IMR-90 (cell line): ENCODE measurements around the gene MAPK10. TPM values are rescaled to one million over a fixed set of nuclear protein-coding genes. Genes with fewer than 3 reads are reported as not detected.
A peak's percentile ranks its signal among the peaks of the same experiment; 100 is the strongest.

Experiments used
- ATAC-seq: fragments of 200-7000 bp; cut with Tn5 transposase; 2 replicates; pipeline ENCODE4 v1.9.1; 2020; ENCODE audit warnings: low read depth, mild to moderate bottlenecking, moderate library complexity
- BruUV-seq: library from RNA; stranded (reverse); fragments of 400-500 nt; replicated peaks from 2 replicates; lab custom pipeline; 2021; lab: Mats Ljungman, UMichigan
- CTCF ChIA-PET: fragments of 300-600 bp; formaldehyde crosslinking; extraction: SDS; loops from one replicate; lab custom pipeline; 2021; ENCODE audit warnings: antibody characterized with exemption; lab: Yijun Ruan, JAX
- POLR2A ChIA-PET: fragments of 300-600 bp; sonication (Branson Sonifier 250); formaldehyde crosslinking; loops from one replicate; lab custom pipeline; 2022; ENCODE audit warnings: antibody characterized with exemption; ENCODE audit not compliant: unreplicated experiment; lab: Charles Lee
- DNase-seq: peaks from one replicate; pipeline ENCODE4 v3.0.0; 2013
- H2AFZ ChIP-seq: replicated peaks from 2 replicates; pipeline ENCODE3; 2013; ENCODE audit warnings: low read length, mild to moderate bottlenecking; ENCODE audit not compliant: poor library complexity
- H2AK5ac ChIP-seq: 2 replicates; pipeline ENCODE4 v1.6.1; 2013; ENCODE audit warnings: low read depth, low read length, inconsistent platforms
- H2AK9ac ChIP-seq: replicated peaks from 2 replicates; pipeline ENCODE3; 2013; ENCODE audit warnings: mild to moderate bottlenecking, low read depth, low read length, moderate library complexity; ENCODE audit not compliant: poor library complexity
- H2BK120ac ChIP-seq: 2 replicates; pipeline ENCODE4 v1.6.1; 2013; ENCODE audit warnings: low read depth, low read length, inconsistent platforms
- H2BK15ac ChIP-seq: 3 replicates; pipeline ENCODE4 v1.6.1; 2013; ENCODE audit warnings: low read depth, low read length, inconsistent platforms
- H2BK20ac ChIP-seq: 2 replicates; pipeline ENCODE4 v1.6.1; 2013; ENCODE audit warnings: low read depth, mild to moderate bottlenecking, inconsistent platforms, low read length, moderate library complexity
- H2BK5ac ChIP-seq: 2 replicates; pipeline ENCODE4 v1.6.1; 2013; ENCODE audit warnings: mild to moderate bottlenecking, low read depth, low read length, inconsistent platforms; ENCODE audit not compliant: poor library complexity, severe bottlenecking
- H3K14ac ChIP-seq: replicated peaks from 2 replicates; pipeline ENCODE4 v1.6.1; 2013; ENCODE audit warnings: low read depth, low read length, inconsistent platforms
- H3K18ac ChIP-seq: 2 replicates; pipeline ENCODE4 v1.6.1; 2013; ENCODE audit warnings: low read depth, low read length, control low read depth
- H3K23ac ChIP-seq: 2 replicates; pipeline ENCODE4 v1.6.1; 2013; ENCODE audit warnings: low read depth, low read length, inconsistent platforms
- H3K27ac ChIP-seq: 2 replicates; pipeline ENCODE4 v1.5.1; 2013; ENCODE audit warnings: mild to moderate bottlenecking, control low read depth, low read length; ENCODE audit not compliant: insufficient read depth
- H3K27me3 ChIP-seq: 2 replicates; pipeline ENCODE4 v1.6.1; 2013; ENCODE audit warnings: low read length; ENCODE audit not compliant: control insufficient read depth, insufficient read depth
- H3K36me3 ChIP-seq: 2 replicates; pipeline ENCODE4 v1.6.1; 2013; ENCODE audit warnings: low read length, mixed read lengths; ENCODE audit not compliant: control insufficient read depth, insufficient read depth
- H3K4ac ChIP-seq: 2 replicates; pipeline ENCODE4 v1.6.1; 2013; ENCODE audit warnings: low read depth, low read length, inconsistent platforms
- H3K4me1 ChIP-seq: 2 replicates; pipeline ENCODE4 v1.6.1; 2013; ENCODE audit warnings: low read length, mixed read lengths; ENCODE audit not compliant: control insufficient read depth, insufficient read depth
- H3K4me2 ChIP-seq: 2 replicates; pipeline ENCODE4 v1.6.1; 2013; ENCODE audit warnings: low read depth, mild to moderate bottlenecking, control low read depth, low read length, moderate library complexity
- H3K4me3 ChIP-seq: 2 replicates; pipeline ENCODE4 v1.5.1; 2013; ENCODE audit warnings: low read depth, mild to moderate bottlenecking, control low read depth, low read length, moderate library complexity; ENCODE audit not compliant: insufficient read depth
- H3K56ac ChIP-seq: 2 replicates; pipeline ENCODE4 v1.6.1; 2013; ENCODE audit warnings: low read length, inconsistent platforms; ENCODE audit not compliant: insufficient read depth; ENCODE audit errors: extremely low read depth
- H3K79me1 ChIP-seq, 2 experiments: 2 replicates each; pipeline ENCODE4 v1.6.1; 2013; ENCODE audit warnings: low read length in 2 of 2, inconsistent platforms in 1 of 2, low read depth in 1 of 2
- H3K9ac ChIP-seq: 2 replicates; pipeline ENCODE4 v1.6.1; 2013; ENCODE audit warnings: low read depth, low read length, control low read depth
- H3K9me1 ChIP-seq: 2 replicates; pipeline ENCODE4 v1.6.1; 2013; ENCODE audit warnings: low read length, inconsistent platforms; ENCODE audit not compliant: insufficient read depth
- H3K9me3 ChIP-seq: 2 replicates; pipeline ENCODE4 v1.6.1; 2013; ENCODE audit warnings: low read length; ENCODE audit not compliant: control insufficient read depth, insufficient read depth
- H4K20me1 ChIP-seq: 2 replicates; pipeline ENCODE4 v1.6.1; 2013; ENCODE audit warnings: low read length, inconsistent platforms; ENCODE audit not compliant: insufficient read depth
- H4K5ac ChIP-seq: 2 replicates; pipeline ENCODE4 v1.6.1; 2013; ENCODE audit warnings: mild to moderate bottlenecking, low read depth, low read length, control low read depth
- H4K8ac ChIP-seq, 2 experiments: 2 replicates each; pipeline ENCODE4 v1.6.1; 2013; ENCODE audit warnings: low read depth in 2 of 2, low read length in 2 of 2, control low read depth in 1 of 2, inconsistent platforms in 1 of 2
- H4K91ac ChIP-seq: 2 replicates; pipeline ENCODE4 v1.6.1; 2013; ENCODE audit warnings: low read depth, low read length, inconsistent platforms; ENCODE audit not compliant: insufficient read depth
- BHLHE40 ChIP-seq: fragments of 150-350 bp; IDR thresholded peaks from 2 replicates; pipeline ENCODE4 v1.6.1; 2016; ENCODE audit warnings: mild to moderate bottlenecking, low read depth, low read length
- NFE2L2 ChIP-seq: fragments of 150-350 bp; IDR thresholded peaks from 2 replicates; pipeline ENCODE4 v1.6.1; 2016; ENCODE audit warnings: low read depth, mild to moderate bottlenecking, low read length
- RAD21 ChIP-seq: IDR thresholded peaks from 2 replicates; pipeline ENCODE4 v1.6.1; 2012; ENCODE audit warnings: low read length, improper control_type of control experiment
- SMC3 ChIP-seq: fragments of 150-350 bp; IDR thresholded peaks from 2 replicates; pipeline ENCODE4 v1.6.1; 2016; ENCODE audit warnings: low read depth, mild to moderate bottlenecking, antibody characterized with exemption, low read length, moderate library complexity
- WGBS, 2 experiments: methylation state at CpG; one replicate each; pipeline versions ENCODE4 v1.1.5 to v1.1.7; 2013; ENCODE audit warnings: missing lambda C conversion rate in 2 of 2; ENCODE audit not compliant: insufficient read length in 1 of 2; ENCODE audit errors: extremely low coverage in 2 of 2; 5-methylcytosine and 5-hydroxymethylcytosine counted together
- dilution Hi-C: fragments of 300-500 bp; cut with HindIII; formaldehyde crosslinking; loops from one replicate; pipeline ENCODE4 v1.14.3; 2018; ENCODE audit warnings: low sequenced_read_pairs; ENCODE audit not compliant: unreplicated experiment
- in situ Hi-C: fragments of 300-500 bp; cut with MboI; formaldehyde crosslinking; loops from 3 replicates; pipeline ENCODE4 v1.14.3; 2019; ENCODE audit warnings: low sequenced_read_pairs, inconsistent platforms, mixed read lengths
- intact Hi-C: fragments of 100-400 bp; cut with micrococcal nuclease; formaldehyde crosslinking; loops from 2 replicates; pipeline ENCODE4 v1.10.0; 2022
- polyA plus RNA-seq, 3 experiments: library from polyadenylated mRNA; depleted of rRNA; stranded (reverse); fragments of >200 nt; gene quantifications; 2 replicates each; pipeline ENCODE4 v1.2.3, GENCODE V29; 2012; ENCODE audit warnings: low replicate concordance in 1 of 3
- total RNA-seq: library from RNA; depleted of rRNA; stranded (reverse); fragments of >200 nt; gene quantifications from 2 replicates; pipeline ENCODE4 v1.2.3, GENCODE V29; 2012
- TF ChIP-seq, protein P1 (sequence below): conservative IDR thresholded peaks from 2 replicates; pipeline ENCODE4 v1.5.1; 2012; ENCODE audit warnings: mild to moderate bottlenecking, low read depth, low read length, improper control_type of control experiment
- TF ChIP-seq, protein P2 (sequence below): fragments of 150-350 bp; IDR thresholded peaks from 2 replicates; pipeline ENCODE4 v1.6.1; 2016; ENCODE audit warnings: low read depth, mild to moderate bottlenecking, low read length, moderate library complexity, borderline replicate concordance

Gene MAPK10
- total and polyA plus RNA-seq, 2 of the 4 experiments (the other 2 are of a cell fraction) = 2.8 to 6.5 TPM

DNA sequence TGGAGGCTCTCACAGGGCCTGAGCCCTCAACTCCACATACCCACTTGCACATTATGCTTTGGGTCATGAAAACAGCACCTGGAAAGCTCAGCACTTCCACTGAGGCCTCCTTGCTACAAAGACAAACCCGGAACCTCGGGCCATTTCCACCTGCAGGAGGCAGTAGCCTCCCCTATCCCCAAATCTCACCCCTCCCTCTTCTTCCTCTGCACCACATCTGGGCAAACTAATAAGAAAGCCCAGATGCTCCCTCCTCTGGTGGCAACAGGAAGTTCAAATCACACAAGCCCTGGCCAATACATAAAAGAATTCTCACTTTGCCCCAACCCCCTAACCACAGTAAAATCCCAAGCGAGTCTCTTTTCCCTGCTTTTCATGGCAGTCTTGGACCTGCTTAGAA lies 136.4 kb downstream of the MAPK10 start:
- no peak overlapping the region for H2BK20ac ChIP-seq
- no peak overlapping the region for H2BK15ac ChIP-seq
- H4K20me1 ChIP-seq = no peaks in the 10 kb centered on the region
- no peak overlapping the region for H3K27ac ChIP-seq
- dilution Hi-C loops = no loop called here
- BruUV-seq = no TSS peak
- H3K4me2 ChIP-seq = no peak overlapping the region
- no peak for TF ChIP-seq NFE2L2
- no peak for TF ChIP-seq BHLHE40
- TF ChIP-seq, protein P1, sequence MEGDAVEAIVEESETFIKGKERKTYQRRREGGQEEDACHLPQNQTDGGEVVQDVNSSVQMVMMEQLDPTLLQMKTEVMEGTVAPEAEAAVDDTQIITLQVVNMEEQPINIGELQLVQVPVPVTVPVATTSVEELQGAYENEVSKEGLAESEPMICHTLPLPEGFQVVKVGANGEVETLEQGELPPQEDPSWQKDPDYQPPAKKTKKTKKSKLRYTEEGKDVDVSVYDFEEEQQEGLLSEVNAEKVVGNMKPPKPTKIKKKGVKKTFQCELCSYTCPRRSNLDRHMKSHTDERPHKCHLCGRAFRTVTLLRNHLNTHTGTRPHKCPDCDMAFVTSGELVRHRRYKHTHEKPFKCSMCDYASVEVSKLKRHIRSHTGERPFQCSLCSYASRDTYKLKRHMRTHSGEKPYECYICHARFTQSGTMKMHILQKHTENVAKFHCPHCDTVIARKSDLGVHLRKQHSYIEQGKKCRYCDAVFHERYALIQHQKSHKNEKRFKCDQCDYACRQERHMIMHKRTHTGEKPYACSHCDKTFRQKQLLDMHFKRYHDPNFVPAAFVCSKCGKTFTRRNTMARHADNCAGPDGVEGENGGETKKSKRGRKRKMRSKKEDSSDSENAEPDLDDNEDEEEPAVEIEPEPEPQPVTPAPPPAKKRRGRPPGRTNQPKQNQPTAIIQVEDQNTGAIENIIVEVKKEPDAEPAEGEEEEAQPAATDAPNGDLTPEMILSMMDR = peak; percentile 36
- TF ChIP-seq, protein P2, sequence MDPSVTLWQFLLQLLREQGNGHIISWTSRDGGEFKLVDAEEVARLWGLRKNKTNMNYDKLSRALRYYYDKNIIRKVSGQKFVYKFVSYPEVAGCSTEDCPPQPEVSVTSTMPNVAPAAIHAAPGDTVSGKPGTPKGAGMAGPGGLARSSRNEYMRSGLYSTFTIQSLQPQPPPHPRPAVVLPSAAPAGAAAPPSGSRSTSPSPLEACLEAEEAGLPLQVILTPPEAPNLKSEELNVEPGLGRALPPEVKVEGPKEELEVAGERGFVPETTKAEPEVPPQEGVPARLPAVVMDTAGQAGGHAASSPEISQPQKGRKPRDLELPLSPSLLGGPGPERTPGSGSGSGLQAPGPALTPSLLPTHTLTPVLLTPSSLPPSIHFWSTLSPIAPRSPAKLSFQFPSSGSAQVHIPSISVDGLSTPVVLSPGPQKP = no peak
- TF ChIP-seq RAD21 = peak; percentile 37; the same call in 1 of the 2 replicates
- peak; percentile 24; the same call in 1 of the 2 replicates for TF ChIP-seq SMC3
- no peak overlapping the region for H2BK5ac ChIP-seq
- POLR2A ChIA-PET = no interaction called here
- DNase-seq = peak; percentile 13
- no peak overlapping the region for H2AFZ ChIP-seq
- no peak overlapping the region for H2BK120ac ChIP-seq
- no peaks in the 10 kb centered on the region for H3K9me3 ChIP-seq
- no peak overlapping the region for H4K91ac ChIP-seq
- no peaks in the 10 kb centered on the region for H3K9me1 ChIP-seq
- peak; percentile 59; the same call in 1 of the 2 replicates for ATAC-seq
- H3K27me3 ChIP-seq = no peaks in the 10 kb centered on the region
- H4K8ac ChIP-seq = no peak overlapping the region
- no peak overlapping the region for H3K4ac ChIP-seq
- H2AK5ac ChIP-seq = no peak overlapping the region
- H3K79me1 ChIP-seq = no peaks in the 10 kb centered on the region
- no peaks in the 10 kb centered on the region; the same call in 1 of the 2 replicates for H3K4me1 ChIP-seq
- H2AK9ac ChIP-seq = no peak overlapping the region
- no peak overlapping the region for H3K14ac ChIP-seq
- 0 out of 2 replicates have a peak, but pooled peaks cover 1% of the 10 kb centered on the region for H3K36me3 ChIP-seq
- no peak overlapping the region for H3K56ac ChIP-seq
- no CpG with 5 or more reads among the region's 3 CpGs for WGBS, 2 experiments
- H3K9ac ChIP-seq = no peak overlapping the region
- CTCF ChIA-PET = no interaction called here
- no peak overlapping the region for H3K18ac ChIP-seq
- H3K4me3 ChIP-seq = no peak overlapping the region
- in situ Hi-C loops = no loop called here
- H3K23ac ChIP-seq = no peak overlapping the region
- intact Hi-C loops = loop anchor here (5.0 kb wide), 1 partner anchor 426 kb away; no protein-coding TSS in a partner anchor
- H4K5ac ChIP-seq = no peak overlapping the region
